ENCODE results near the gene CDKN2D.
"Not testable (repeated sequence)": the region's sequence is repeated elsewhere in the genome, so short reads cannot be mapped to it uniquely, and the experiment has no call there.

- TF ChIP-seq, protein P1, sequence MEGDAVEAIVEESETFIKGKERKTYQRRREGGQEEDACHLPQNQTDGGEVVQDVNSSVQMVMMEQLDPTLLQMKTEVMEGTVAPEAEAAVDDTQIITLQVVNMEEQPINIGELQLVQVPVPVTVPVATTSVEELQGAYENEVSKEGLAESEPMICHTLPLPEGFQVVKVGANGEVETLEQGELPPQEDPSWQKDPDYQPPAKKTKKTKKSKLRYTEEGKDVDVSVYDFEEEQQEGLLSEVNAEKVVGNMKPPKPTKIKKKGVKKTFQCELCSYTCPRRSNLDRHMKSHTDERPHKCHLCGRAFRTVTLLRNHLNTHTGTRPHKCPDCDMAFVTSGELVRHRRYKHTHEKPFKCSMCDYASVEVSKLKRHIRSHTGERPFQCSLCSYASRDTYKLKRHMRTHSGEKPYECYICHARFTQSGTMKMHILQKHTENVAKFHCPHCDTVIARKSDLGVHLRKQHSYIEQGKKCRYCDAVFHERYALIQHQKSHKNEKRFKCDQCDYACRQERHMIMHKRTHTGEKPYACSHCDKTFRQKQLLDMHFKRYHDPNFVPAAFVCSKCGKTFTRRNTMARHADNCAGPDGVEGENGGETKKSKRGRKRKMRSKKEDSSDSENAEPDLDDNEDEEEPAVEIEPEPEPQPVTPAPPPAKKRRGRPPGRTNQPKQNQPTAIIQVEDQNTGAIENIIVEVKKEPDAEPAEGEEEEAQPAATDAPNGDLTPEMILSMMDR (IDR thresholded peaks at IDR 0.05): not testable (repeated sequence)
- TF ChIP-seq EZH2, EZH2phosphoT487 (IDR thresholded peaks at IDR 0.05): not testable (repeated sequence)
Observed at GRCh38 chr19:10573793-10574192, 5.0 kb upstream of the CDKN2D start.
